Ovary (tissue), 9 donors: ENCODE results near the gene CLEC16A. TPM values are rescaled to one million over a fixed set of nuclear protein-coding genes. Genes with fewer than 3 reads are reported as not detected.

ENCODE experiments used
- DNase-seq, 5 donors: peaks; one replicate each; pipeline ENCODE4 v3.0.0-alpha.2; 2019 to 2020
- H3K27ac ChIP-seq, 2 donors: fragments of 200-600 bp; one replicate each; pipeline versions ENCODE4 v1.5.1 to v1.8.0; 2019 to 2022
- H3K27me3 ChIP-seq: fragments of 200-600 bp; one replicate; pipeline ENCODE4 v1.8.0; 2022
- H3K36me3 ChIP-seq: fragments of 200-600 bp; sonication (generic); one replicate; pipeline ENCODE4 v1.5.1; 2019
- H3K4me1 ChIP-seq: one replicate; pipeline ENCODE4 v1.8.1; 2013; ENCODE audit warnings: mild to moderate bottlenecking, moderate library complexity; ENCODE audit not compliant: insufficient read depth
- H3K4me3 ChIP-seq: fragments of 200-600 bp; sonication (generic); one replicate; pipeline ENCODE4 v1.5.1; 2017
- H3K9me3 ChIP-seq, 2 donors: fragments of 200-600 bp in 1 of 2; sonication (generic) in 1 of 2; one replicate each; pipeline versions ENCODE4 v1.5.1 to v1.8.1; 2013 to 2019; ENCODE audit warnings: mild to moderate bottlenecking in 1 of 2, moderate library complexity in 1 of 2
- CTCF ChIP-seq, 3 donors: fragments of 450-650 bp in 2 of 3; fragments of 200-600 bp in 1 of 3; IDR thresholded peaks; one replicate each; pipeline versions ENCODE4 v1.5.1 to v1.8.0; 2016 to 2022; ENCODE audit warnings: antibody characterized with exemption in 3 of 3, mild to moderate bottlenecking in 1 of 3
- EP300 ChIP-seq: sonication (generic); formaldehyde crosslinking; IDR thresholded peaks from one replicate; pipeline ENCODE4 v1.6.1; 2017; ENCODE audit warnings: antibody characterized with exemption
- POLR2A ChIP-seq: fragments of 450-650 bp; IDR thresholded peaks from one replicate; pipeline ENCODE4 v1.6.1; 2017; ENCODE audit warnings: antibody characterized with exemption, mild to moderate bottlenecking, moderate library complexity
- WGBS, 3 donors: extraction: QIAGEN DNeasy Blood & Tissue Kit in 1 of 3; methylation state at CpG; one replicate each; pipeline versions ENCODE4 v1.1.5 to v1.1.7; 2013 to 2017; 5-methylcytosine and 5-hydroxymethylcytosine counted together
- intact Hi-C, 4 donors: fragments of 100-400 bp; cut with DNase I; formaldehyde crosslinking; loops; one replicate each; pipeline versions ENCODE4 v1.11.0 to v1.15.1; 2022 to 2023
- polyA plus RNA-seq, 2 donors: library from polyadenylated mRNA; stranded (reverse); fragments of 200-250 nt in 1 of 2; fragments of 350-450 nt in 1 of 2; fragmentation: Illumina TruSeq in 1 of 2; extraction: RNeasy Lipid Tissue Mini Kit (QIAGEN cat#74804) in 1 of 2; gene quantifications; one replicate each; pipeline ENCODE4 v1.2.3, GENCODE V29; 2013 to 2014
- total RNA-seq, 7 donors: library from RNA; depleted of rRNA in 2 of 7; stranded (reverse); fragments of >200 nt in 2 of 7; fragmentation: NEBNext Ultra II Directional in 3 of 7; extraction: Animal tissue kit (Norgen Biotek cat#: 25700) in 3 of 7; gene quantifications; one replicate each; pipeline versions ENCODE4 v1.1.0 to v1.2.4, GENCODE V29; 2016 to 2023
- donor health status: DM: no; HTN: no; CAD: no; lungs with moderate emphysema.
- donor health status: DM: no; HTN: no; CAD: no.
- donor health status: Bipolar disorder and iron deficiency.
- donor health status: DM: yes; HTN: yes; CAD: no.
- donor health status: DM: no; HTN: no; CAD: no.
- donor health status: DM: yes; HTN: yes; CAD: no.

The CLEC16A gene
- total and polyA plus RNA-seq, 9 donors: 6.4 to 28.1 (median 16.5) TPM

- H3K27ac ChIP-seq: no peak overlapping the region
- TF ChIP-seq POLR2A: no peak
- TF ChIP-seq EP300: no peak
- TF ChIP-seq CTCF (IDR thresholded peaks at IDR 0.05): no peak
- H3K9me3 ChIP-seq: no peaks in the 10 kb centered on the region
- no peaks in the 10 kb centered on the region for H3K4me1 ChIP-seq
- H3K4me3 ChIP-seq: no peak overlapping the region
- 77 to 78% (median 77%) methylated on average over 46 of the region's 46 CpGs for WGBS, 3 donors
- intact Hi-C loops: no loop called here
- DNase-seq: no peak
- no peaks in the 10 kb centered on the region for H3K36me3 ChIP-seq
- H3K27me3 ChIP-seq: no peaks in the 10 kb centered on the region
These were observed 37.2 kb upstream of the CLEC16A start for GRCh38 chr16:10906914-10907756.

- WGBS, 3 donors: 87 to 92% (median 91%) methylated on average over 18 to 21 of the region's 21 CpGs
- H3K27me3 ChIP-seq: no peaks in the 10 kb centered on the region
- intact Hi-C loops: no loop called here
- no peaks in the 10 kb centered on the region for H3K4me1 ChIP-seq
- TF ChIP-seq EP300: no peak
- no peak for TF ChIP-seq POLR2A
- no peak for TF ChIP-seq CTCF (IDR thresholded peaks at IDR 0.05)
- DNase-seq: no peak
- H3K9me3 ChIP-seq: no peaks in the 10 kb centered on the region
- no peak overlapping the region for H3K27ac ChIP-seq
- H3K4me3 ChIP-seq: no peak overlapping the region
- H3K36me3 ChIP-seq: no peaks in the 10 kb centered on the region
These were observed 36.7 kb upstream of the CLEC16A start for GRCh38 chr16:10907757-10908045.

GRCh38 chr16:10911267-10911666, 33.1 kb upstream of the CLEC16A start:
- Histone ChIP-seq H3K4me1 (no peaks in the 10 kb centered on the region), H3K36me3 (no peaks in the 10 kb centered on the region), H3K27me3 (no peaks in the 10 kb centered on the region), H3K9me3 (no peaks in the 10 kb centered on the region), H3K4me3 (no peak overlapping the region), H3K27ac (no peak overlapping the region)
- DNase-seq: no peak
- intact Hi-C loops: loop anchor here in 3 of 4 donors (10.0 kb wide), 3 partner anchors 146 to 166 kb away; partner anchors contain the start of gene NUBP1 (in 1 of the 3)
- TF ChIP-seq EP300: no peak
- no peak for TF ChIP-seq POLR2A
- TF ChIP-seq CTCF (IDR thresholded peaks at IDR 0.05): no peak

GRCh38 chr16:10916534-10916933, 27.8 kb upstream of the CLEC16A start:
- intact Hi-C loops: loop anchor here (5.0 to 10.0 kb wide), 5 partner anchors 152 to 404 kb away; partner anchors contain the start of gene NUBP1 (in 2 of the 4)
- Histone ChIP-seq H3K4me1 (peaks cover 5% of the 10 kb centered on the region), H3K27me3 (no peaks in the 10 kb centered on the region), H3K9me3 (no peaks in the 10 kb centered on the region), H3K36me3 (no peaks in the 10 kb centered on the region), H3K27ac (no peak overlapping the region), H3K4me3 (no peak overlapping the region)
- 61 to 66% (median 64%) methylated on average over 3 of the region's 3 CpGs for WGBS, 3 donors
- DNase-seq: no peak
- TF ChIP-seq EP300: no peak
- TF ChIP-seq CTCF (IDR thresholded peaks at IDR 0.05): no peak
- no peak for TF ChIP-seq POLR2A
